Fibroblast of pulmonary artery (primary cell): ENCODE results near the gene CLIC4.
"Not testable (repeated sequence)": the region's sequence is repeated elsewhere in the genome, so short reads cannot be mapped to it uniquely, and the experiment has no call there.

Experiments
- DNase-seq: peaks from one replicate; pipeline ENCODE4 v3.0.0-alpha.2; 2010; ENCODE audit warnings: low read depth
- H3K4me3 ChIP-seq: replicated peaks from 2 replicates; pipeline ENCODE4 v1.5.1; 2011; ENCODE audit warnings: low read depth, mild to moderate bottlenecking, control low read depth, low read length, moderate library complexity
- TF ChIP-seq, protein P1 (sequence below): IDR thresholded peaks from 2 replicates; pipeline ENCODE4 v1.5.1; 2011; ENCODE audit warnings: mild to moderate bottlenecking, control low read depth, low read length, inconsistent platforms; ENCODE audit errors: missing control alignments

CLIC4 gene

GRCh38 chr1:24786191-24786590, 40.9 kb downstream of the CLIC4 start:
- DNase-seq, result peak; percentile 66
- H3K4me3 ChIP-seq, result no peak overlapping the region

GRCh38 chr1:24790490-24790889, 45.2 kb downstream of the CLIC4 start:
- no peak for DNase-seq
- no peak overlapping the region for H3K4me3 ChIP-seq
- TF ChIP-seq, protein P1, sequence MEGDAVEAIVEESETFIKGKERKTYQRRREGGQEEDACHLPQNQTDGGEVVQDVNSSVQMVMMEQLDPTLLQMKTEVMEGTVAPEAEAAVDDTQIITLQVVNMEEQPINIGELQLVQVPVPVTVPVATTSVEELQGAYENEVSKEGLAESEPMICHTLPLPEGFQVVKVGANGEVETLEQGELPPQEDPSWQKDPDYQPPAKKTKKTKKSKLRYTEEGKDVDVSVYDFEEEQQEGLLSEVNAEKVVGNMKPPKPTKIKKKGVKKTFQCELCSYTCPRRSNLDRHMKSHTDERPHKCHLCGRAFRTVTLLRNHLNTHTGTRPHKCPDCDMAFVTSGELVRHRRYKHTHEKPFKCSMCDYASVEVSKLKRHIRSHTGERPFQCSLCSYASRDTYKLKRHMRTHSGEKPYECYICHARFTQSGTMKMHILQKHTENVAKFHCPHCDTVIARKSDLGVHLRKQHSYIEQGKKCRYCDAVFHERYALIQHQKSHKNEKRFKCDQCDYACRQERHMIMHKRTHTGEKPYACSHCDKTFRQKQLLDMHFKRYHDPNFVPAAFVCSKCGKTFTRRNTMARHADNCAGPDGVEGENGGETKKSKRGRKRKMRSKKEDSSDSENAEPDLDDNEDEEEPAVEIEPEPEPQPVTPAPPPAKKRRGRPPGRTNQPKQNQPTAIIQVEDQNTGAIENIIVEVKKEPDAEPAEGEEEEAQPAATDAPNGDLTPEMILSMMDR, result no peak

More at GRCh38 chr1:24786191-24786590, 40.9 kb downstream of the CLIC4 start:
- TF ChIP-seq, protein P1, result no peak

DNA sequence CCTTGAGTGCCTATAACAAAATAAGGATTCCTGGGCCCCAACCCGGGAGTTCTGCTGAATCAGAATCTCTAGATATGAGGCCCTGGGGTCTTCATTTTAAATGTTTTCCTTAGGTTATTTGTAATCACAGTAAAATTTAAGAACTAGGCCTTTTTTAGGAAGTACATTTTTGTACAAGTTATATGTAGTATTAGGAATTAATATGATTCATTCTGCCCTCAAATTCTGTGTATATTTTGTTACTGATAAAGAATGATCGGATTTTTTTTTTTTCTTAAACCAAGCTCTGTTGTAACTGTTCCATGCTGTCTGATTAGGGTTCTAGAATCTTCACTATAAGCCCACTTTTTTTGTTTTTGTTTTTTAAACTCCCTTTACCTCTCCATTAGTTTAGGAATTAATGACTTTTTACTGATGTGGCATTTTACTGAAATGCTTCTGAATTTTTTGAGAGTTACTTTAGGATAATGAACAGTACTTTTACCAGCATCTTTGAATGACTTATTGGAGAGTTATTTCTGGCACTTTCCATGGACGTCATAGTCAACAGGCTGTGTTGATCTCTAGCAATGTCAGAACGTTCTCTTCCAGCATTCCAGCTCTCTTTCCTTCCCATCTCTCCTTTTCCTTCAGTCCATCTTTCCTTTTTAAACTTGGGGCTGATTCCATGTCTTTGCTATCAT, 48.3 kb downstream of the CLIC4 start:
- TF ChIP-seq, protein P1, result no peak
- no peak overlapping the region for H3K4me3 ChIP-seq
- DNase-seq, result peak; percentile 85

GRCh38 chr1:24794130-24794502, 48.9 kb downstream of the CLIC4 start:
- DNase-seq, result not testable (repeated sequence)

DNA sequence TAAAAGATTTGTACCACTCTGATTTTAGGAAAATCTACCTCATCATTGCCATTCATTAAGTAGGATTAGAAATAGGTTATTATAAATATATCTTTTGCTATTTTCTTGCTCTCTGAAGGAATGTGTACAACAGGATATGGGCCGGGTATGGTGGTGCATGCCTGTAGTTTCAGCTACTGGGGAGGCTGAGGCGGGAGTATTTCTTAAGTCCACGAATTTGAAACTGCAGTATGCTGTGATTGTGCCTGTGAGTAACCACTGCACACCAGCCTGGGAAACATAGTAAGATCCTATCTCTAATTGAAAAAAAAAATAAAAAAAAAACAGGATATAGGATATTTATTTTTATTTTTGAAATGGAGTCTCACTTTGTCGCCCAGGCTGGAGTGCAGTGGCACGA, 50.0 kb downstream of the CLIC4 start:
- DNase-seq, result peak; percentile 34
- no peak overlapping the region for H3K4me3 ChIP-seq
- TF ChIP-seq, protein P1, result no peak

More at GRCh38 chr1:24794130-24794502, 48.9 kb downstream of the CLIC4 start:
- H3K4me3 ChIP-seq, result not testable (repeated sequence)

DNA sequence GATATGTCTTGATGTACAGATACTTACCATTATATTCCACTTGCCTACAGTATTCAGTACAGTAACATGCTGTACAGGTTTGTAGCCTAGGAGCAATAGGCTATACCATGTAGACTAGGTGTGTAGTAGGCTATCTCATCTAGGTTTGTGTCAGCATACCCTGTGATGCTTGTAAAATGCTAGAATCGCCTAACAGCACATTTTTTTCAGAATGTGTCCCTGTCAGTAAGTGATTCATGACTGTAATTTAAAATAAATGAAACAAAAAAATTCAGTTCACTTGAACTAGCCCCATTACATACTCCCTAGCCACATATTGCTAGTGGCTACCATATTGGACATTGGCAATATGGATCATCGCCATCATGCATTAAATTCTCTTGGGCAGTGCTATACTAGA, 51.3 kb downstream of the CLIC4 start:
- no peak overlapping the region for H3K4me3 ChIP-seq
- DNase-seq, result no peak
- TF ChIP-seq, protein P1, result no peak

GRCh38 chr1:24799242-24799641, 54.0 kb downstream of the CLIC4 start:
- not testable (repeated sequence) for DNase-seq, H3K4me3 ChIP-seq

- DNase-seq, result no peak
- TF ChIP-seq, protein P1, result no peak
- H3K4me3 ChIP-seq, result no peak overlapping the region
These were observed 55.9 kb downstream of the CLIC4 start for GRCh38 chr1:24801176-24801575.
